Measurements from ENCODE around the gene SPTY2D1.

GRCh38 chr11:18617688-18618341 is 16.3 kb downstream of the SPTY2D1 start:
- TF ChIP-seq TAF1 (conservative IDR thresholded peaks at IDR 0.05) (no peak), MAX (IDR thresholded peaks at IDR 0.05) (no peak), CTCF (IDR thresholded peaks at IDR 0.05; ENCODE audit: low read depth, low read length, missing input control) (no peak), ZBTB33 (IDR thresholded peaks at IDR 0.05) (no peak)
